ENCODE results near the gene RNF220.

DNA sequence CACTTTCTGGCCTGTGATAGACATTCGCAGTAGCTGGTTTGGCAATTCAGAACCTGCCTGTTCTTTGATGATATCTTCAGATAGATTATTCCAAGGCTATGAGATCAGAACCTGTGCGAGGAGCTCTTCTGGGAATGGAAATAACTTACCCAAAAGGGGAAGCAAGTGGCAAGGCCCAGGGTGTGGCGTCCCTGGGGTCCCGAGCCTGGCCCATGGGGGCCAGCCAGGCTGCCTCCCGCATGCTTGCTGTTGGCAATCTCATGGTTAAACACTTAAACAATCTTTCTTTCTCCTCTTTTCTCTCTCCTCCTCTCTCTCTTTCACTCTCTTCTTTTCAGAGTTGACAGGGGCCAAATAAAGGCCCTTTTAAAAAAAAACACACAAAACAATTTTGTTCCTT is 108.1 kb downstream of the RNF220 start:
- TF ChIP-seq, protein P1, sequence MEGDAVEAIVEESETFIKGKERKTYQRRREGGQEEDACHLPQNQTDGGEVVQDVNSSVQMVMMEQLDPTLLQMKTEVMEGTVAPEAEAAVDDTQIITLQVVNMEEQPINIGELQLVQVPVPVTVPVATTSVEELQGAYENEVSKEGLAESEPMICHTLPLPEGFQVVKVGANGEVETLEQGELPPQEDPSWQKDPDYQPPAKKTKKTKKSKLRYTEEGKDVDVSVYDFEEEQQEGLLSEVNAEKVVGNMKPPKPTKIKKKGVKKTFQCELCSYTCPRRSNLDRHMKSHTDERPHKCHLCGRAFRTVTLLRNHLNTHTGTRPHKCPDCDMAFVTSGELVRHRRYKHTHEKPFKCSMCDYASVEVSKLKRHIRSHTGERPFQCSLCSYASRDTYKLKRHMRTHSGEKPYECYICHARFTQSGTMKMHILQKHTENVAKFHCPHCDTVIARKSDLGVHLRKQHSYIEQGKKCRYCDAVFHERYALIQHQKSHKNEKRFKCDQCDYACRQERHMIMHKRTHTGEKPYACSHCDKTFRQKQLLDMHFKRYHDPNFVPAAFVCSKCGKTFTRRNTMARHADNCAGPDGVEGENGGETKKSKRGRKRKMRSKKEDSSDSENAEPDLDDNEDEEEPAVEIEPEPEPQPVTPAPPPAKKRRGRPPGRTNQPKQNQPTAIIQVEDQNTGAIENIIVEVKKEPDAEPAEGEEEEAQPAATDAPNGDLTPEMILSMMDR (conservative IDR thresholded peaks at IDR 0.05; ENCODE audit: low read length) = no peak
- no peak for TF ChIP-seq EZH2phosphoT487 (IDR thresholded peaks at IDR 0.05; ENCODE audit: borderline replicate concordance)
